Measurements from ENCODE around the gene TCP11L1.

The TCP11L1 gene, protein sequence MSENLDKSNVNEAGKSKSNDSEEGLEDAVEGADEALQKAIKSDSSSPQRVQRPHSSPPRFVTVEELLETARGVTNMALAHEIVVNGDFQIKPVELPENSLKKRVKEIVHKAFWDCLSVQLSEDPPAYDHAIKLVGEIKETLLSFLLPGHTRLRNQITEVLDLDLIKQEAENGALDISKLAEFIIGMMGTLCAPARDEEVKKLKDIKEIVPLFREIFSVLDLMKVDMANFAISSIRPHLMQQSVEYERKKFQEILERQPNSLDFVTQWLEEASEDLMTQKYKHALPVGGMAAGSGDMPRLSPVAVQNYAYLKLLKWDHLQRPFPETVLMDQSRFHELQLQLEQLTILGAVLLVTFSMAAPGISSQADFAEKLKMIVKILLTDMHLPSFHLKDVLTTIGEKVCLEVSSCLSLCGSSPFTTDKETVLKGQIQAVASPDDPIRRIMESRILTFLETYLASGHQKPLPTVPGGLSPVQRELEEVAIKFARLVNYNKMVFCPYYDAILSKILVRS

GRCh38 chr11:33039274-33040032, at the start of gene TCP11L1:
TSS of gene TCP11L1 (plus strand) at chr11:33039572. CDS start at chr11:33043774, 4,202 bp downstream.
- Histone ChIP-seq H3K4me3 (ENCODE audit: low read depth in 1 of 2, low read length in 2 of 2) (peak within 1 kb of the TSS; percentile 70), H3K4me1 (ENCODE audit: insufficient read depth, low read length) (peaks cover 9% of the 10 kb centered on the region), H3K9ac (ENCODE audit: low read length) (peak within 1 kb of the TSS; percentile 86), H3K27me3 (ENCODE audit: control insufficient read depth in 1 of 2, insufficient read depth in 2 of 2, low read length in 2 of 2) (no peaks in the 10 kb centered on the region), H3K27ac (ENCODE audit: low read depth, low read length) (peak within 1 kb of the TSS; percentile 98), H3K9me3 (ENCODE audit: low read length) (no peaks in the 10 kb centered on the region), H3K36me3 (ENCODE audit: insufficient read depth, low read length) (peaks cover 7% of the 10 kb centered on the region)

DNA sequence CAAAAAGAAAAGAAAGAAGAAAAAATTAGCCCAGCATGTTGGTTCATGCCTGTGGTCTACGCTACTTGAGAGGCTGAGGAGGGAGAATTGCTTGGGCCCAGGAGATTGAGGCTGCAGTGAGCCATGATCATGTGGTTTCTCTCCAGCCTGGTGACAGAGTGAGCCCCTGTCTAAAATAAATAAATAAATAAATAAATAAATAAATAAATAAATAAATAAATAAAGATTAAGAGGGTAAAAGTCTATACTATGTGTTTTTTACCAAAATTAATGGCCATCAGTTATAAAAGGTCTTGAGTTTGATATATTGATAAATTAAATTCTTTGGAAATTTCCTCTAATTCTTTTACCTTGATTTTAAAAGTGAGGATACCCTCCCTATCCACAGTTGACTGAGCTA, 48.9 kb upstream of the TCP11L1 start:
- no peaks in the 10 kb centered on the region for H3K36me3 ChIP-seq (ENCODE audit: insufficient read depth, low read length)
- H3K9me3 ChIP-seq (ENCODE audit: low read length), result peaks cover 4% of the 10 kb centered on the region
- no peak overlapping the region for H3K9ac ChIP-seq (ENCODE audit: low read length)
- H3K27ac ChIP-seq (ENCODE audit: low read depth, low read length), result no peak overlapping the region
- no peaks in the 10 kb centered on the region for H3K27me3 ChIP-seq (ENCODE audit: control insufficient read depth in 1 of 2, insufficient read depth in 2 of 2, low read length in 2 of 2)
- H3K4me3 ChIP-seq (ENCODE audit: low read depth in 1 of 2, low read length in 2 of 2), result no peak overlapping the region
- H3K4me1 ChIP-seq (ENCODE audit: insufficient read depth, low read length), result no peaks in the 10 kb centered on the region

DNA sequence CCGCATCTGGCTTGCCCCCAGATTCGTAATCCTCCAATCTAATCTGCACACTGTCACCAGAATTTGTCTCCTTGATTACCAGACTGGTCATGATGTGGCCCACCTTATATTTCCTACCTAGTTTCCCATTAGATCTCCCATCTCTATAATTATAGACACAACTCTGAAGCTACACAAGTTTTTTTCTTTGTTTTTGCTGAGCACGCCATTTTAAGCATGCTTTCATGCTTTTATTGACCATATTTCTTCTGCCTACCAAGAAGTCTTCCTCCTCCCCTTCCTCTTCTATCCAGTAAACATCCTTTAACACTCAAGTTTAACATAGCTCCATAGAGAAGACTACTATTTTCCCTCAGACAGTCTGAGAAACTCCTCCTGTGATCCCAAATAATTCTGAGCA, 47.9 kb upstream of the TCP11L1 start:
- peaks cover 4% of the 10 kb centered on the region for H3K9me3 ChIP-seq (ENCODE audit: low read length)
- no peaks in the 10 kb centered on the region for H3K36me3 ChIP-seq (ENCODE audit: insufficient read depth, low read length)
- no peaks in the 10 kb centered on the region for H3K27me3 ChIP-seq (ENCODE audit: control insufficient read depth in 1 of 2, insufficient read depth in 2 of 2, low read length in 2 of 2)
- no peak overlapping the region for H3K9ac ChIP-seq (ENCODE audit: low read length)
- H3K4me1 ChIP-seq (ENCODE audit: insufficient read depth, low read length), result no peaks in the 10 kb centered on the region
- H3K27ac ChIP-seq (ENCODE audit: low read depth, low read length), result no peak overlapping the region
- H3K4me3 ChIP-seq (ENCODE audit: low read depth in 1 of 2, low read length in 2 of 2), result no peak overlapping the region

- peaks cover 4% of the 10 kb centered on the region for H3K9me3 ChIP-seq (ENCODE audit: low read length)
- no peak overlapping the region for H3K9ac ChIP-seq (ENCODE audit: low read length)
- no peak overlapping the region for H3K27ac ChIP-seq (ENCODE audit: low read depth, low read length)
- H3K27me3 ChIP-seq (ENCODE audit: control insufficient read depth in 1 of 2, insufficient read depth in 2 of 2, low read length in 2 of 2), result no peaks in the 10 kb centered on the region
- no peaks in the 10 kb centered on the region for H3K4me1 ChIP-seq (ENCODE audit: insufficient read depth, low read length)
- no peaks in the 10 kb centered on the region for H3K36me3 ChIP-seq (ENCODE audit: insufficient read depth, low read length)
- H3K4me3 ChIP-seq (ENCODE audit: low read depth in 1 of 2, low read length in 2 of 2), result no peak overlapping the region
Measured at GRCh38 chr11:32991898-32992297, 47.5 kb upstream of the TCP11L1 start.

DNA sequence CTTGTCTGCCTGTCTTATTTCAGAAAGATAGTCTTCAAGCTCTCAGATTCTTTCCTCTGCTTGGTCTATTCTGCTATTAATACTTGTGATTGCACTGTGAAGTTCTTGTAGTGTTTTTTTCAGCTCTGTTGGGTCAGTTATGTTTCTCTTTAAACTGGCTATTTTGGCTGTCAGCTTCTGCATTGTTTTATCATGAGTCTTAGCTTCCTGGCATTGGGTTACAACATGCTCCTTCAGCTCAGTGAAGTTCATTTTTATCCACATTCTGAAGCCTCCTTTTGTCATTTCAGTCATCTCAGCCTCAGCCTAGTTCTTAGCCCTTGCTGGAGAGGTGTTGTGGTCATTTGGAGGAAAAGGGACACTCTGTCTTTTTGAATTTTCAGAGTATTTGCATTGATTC, 39.2 kb upstream of the TCP11L1 start:
- Histone ChIP-seq H3K36me3 (ENCODE audit: insufficient read depth, low read length) (no peaks in the 10 kb centered on the region), H3K27ac (ENCODE audit: low read depth, low read length) (no peak overlapping the region), H3K9me3 (ENCODE audit: low read length) (no peaks in the 10 kb centered on the region), H3K27me3 (ENCODE audit: control insufficient read depth in 1 of 2, insufficient read depth in 2 of 2, low read length in 2 of 2) (no peaks in the 10 kb centered on the region), H3K9ac (ENCODE audit: low read length) (no peak overlapping the region), H3K4me3 (ENCODE audit: low read depth in 1 of 2, low read length in 2 of 2) (no peak overlapping the region), H3K4me1 (ENCODE audit: insufficient read depth, low read length) (no peaks in the 10 kb centered on the region)

GRCh38 chr11:33001281-33001680, 38.1 kb upstream of the TCP11L1 start:
- no peak overlapping the region for H3K27ac ChIP-seq (ENCODE audit: low read depth, low read length)
- H3K9me3 ChIP-seq (ENCODE audit: low read length), result no peaks in the 10 kb centered on the region
- no peaks in the 10 kb centered on the region for H3K27me3 ChIP-seq (ENCODE audit: control insufficient read depth in 1 of 2, insufficient read depth in 2 of 2, low read length in 2 of 2)
- H3K9ac ChIP-seq (ENCODE audit: low read length), result no peak overlapping the region
- H3K4me3 ChIP-seq (ENCODE audit: low read depth in 1 of 2, low read length in 2 of 2), result no peak overlapping the region
- no peaks in the 10 kb centered on the region for H3K4me1 ChIP-seq (ENCODE audit: insufficient read depth, low read length)
- no peaks in the 10 kb centered on the region for H3K36me3 ChIP-seq (ENCODE audit: insufficient read depth, low read length)

DNA sequence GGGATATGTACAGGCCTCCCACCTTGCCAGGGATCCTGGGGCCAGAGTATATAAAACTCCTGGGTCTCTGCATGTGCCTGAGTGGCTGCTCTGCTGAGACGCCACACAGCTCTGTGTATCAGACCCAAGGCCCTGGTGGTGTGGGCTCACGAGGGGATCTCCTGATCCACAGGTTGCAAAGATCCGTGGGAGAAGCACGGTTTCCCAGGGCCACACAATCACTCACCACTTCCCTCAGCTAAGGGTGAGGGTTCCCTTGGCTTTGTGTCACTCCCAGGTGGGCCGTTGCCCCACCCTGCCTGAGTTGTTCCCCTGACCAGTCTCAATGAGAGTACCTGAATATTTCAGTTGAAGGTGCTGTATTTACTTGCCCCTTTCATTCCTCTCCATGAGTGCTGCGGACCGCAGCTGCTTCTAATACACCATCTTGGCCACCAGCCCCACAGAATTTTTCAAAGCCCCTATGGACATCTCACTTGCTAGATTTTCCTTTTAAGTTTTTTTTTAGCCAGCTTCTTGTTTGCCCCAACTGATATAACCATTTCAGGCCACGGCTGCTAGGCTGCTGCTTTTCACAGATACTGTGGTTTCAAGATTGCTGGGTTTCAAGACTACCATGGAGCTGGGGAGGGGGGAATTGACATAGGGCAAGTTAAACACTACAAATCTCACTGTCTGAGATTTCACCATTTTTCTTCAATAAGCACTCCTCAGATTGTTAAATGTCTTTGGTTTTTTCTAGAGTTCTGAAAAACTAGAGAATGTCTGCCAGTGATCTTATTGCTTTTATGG, 37.4 kb upstream of the TCP11L1 start:
- Histone ChIP-seq H3K4me3 (ENCODE audit: low read depth in 1 of 2, low read length in 2 of 2) (no peak overlapping the region), H3K27ac (ENCODE audit: low read depth, low read length) (no peak overlapping the region), H3K27me3 (ENCODE audit: control insufficient read depth in 1 of 2, insufficient read depth in 2 of 2, low read length in 2 of 2) (no peaks in the 10 kb centered on the region), H3K9me3 (ENCODE audit: low read length) (no peaks in the 10 kb centered on the region), H3K9ac (ENCODE audit: low read length) (no peak overlapping the region), H3K36me3 (ENCODE audit: insufficient read depth, low read length) (no peaks in the 10 kb centered on the region), H3K4me1 (ENCODE audit: insufficient read depth, low read length) (no peaks in the 10 kb centered on the region)

DNA sequence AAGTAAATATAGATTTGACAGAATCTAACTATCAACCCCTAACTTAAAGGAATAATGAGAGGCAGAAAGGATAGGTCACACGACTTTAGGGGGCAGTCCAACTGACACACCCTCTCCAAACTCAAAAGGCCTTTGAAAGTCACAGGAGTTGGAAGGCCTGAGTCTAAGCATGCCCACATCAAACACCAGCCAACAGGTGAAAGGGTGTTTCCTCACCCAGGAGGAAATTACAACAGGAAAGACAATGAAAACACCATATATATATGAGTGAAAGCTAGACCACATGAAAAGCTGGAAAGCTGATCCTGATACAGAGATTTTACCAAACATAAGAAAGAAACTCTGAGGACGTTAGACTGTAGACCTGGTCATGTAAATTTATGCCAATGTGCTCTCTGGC, 34.2 kb upstream of the TCP11L1 start:
- no peaks in the 10 kb centered on the region for H3K36me3 ChIP-seq (ENCODE audit: insufficient read depth, low read length)
- H3K4me3 ChIP-seq (ENCODE audit: low read depth in 1 of 2, low read length in 2 of 2), result no peak overlapping the region
- H3K9me3 ChIP-seq (ENCODE audit: low read length), result no peaks in the 10 kb centered on the region
- no peak overlapping the region for H3K9ac ChIP-seq (ENCODE audit: low read length)
- H3K27me3 ChIP-seq (ENCODE audit: control insufficient read depth in 1 of 2, insufficient read depth in 2 of 2, low read length in 2 of 2), result no peaks in the 10 kb centered on the region
- H3K4me1 ChIP-seq (ENCODE audit: insufficient read depth, low read length), result no peaks in the 10 kb centered on the region
- H3K27ac ChIP-seq (ENCODE audit: low read depth, low read length), result no peak overlapping the region

DNA sequence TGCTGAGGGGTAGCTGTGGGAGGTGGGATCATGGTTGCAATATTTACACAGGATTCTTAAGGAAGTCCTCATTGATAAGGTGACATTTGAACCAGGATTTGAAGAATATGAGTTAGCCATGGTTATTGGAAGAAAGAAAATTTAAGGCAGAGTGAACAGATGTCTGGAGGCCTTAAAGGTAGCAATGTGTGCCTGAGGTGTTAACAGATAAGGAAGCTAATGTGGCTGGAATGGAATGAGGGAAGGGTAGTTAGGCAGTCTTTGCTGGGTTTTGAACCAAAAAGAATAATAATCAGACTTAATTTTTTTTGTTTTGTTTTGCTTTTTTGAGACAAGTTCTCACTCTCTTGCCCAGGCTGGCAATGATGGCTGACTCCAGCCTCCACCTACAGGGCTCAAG, 33.4 kb upstream of the TCP11L1 start:
- no peaks in the 10 kb centered on the region for H3K4me1 ChIP-seq (ENCODE audit: insufficient read depth, low read length)
- no peak overlapping the region for H3K4me3 ChIP-seq (ENCODE audit: low read depth in 1 of 2, low read length in 2 of 2)
- H3K27ac ChIP-seq (ENCODE audit: low read depth, low read length), result no peak overlapping the region
- no peak overlapping the region for H3K9ac ChIP-seq (ENCODE audit: low read length)
- H3K36me3 ChIP-seq (ENCODE audit: insufficient read depth, low read length), result no peaks in the 10 kb centered on the region
- no peaks in the 10 kb centered on the region for H3K9me3 ChIP-seq (ENCODE audit: low read length)
- no peaks in the 10 kb centered on the region for H3K27me3 ChIP-seq (ENCODE audit: control insufficient read depth in 1 of 2, insufficient read depth in 2 of 2, low read length in 2 of 2)

DNA sequence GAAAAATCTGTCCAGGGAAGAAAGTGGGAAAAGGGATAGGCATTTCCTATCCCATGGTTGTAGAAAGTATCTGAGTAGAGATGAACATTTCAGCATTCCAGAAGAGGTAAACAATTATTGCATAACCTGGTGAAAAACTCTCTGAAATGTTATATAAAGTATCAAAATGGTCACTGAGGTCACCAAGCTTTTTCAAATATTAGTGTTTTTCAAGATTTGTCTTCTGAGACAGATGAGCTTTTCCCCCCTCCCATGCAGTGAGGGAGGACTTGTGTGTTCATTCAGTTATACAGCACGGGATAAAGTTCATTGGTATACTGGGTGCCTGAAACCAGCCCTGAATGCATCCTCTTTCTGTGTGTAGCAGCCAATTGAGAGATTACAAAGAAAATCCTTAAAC, 25.6 kb upstream of the TCP11L1 start:
- Histone ChIP-seq H3K4me3 (ENCODE audit: low read depth in 1 of 2, low read length in 2 of 2) (no peak overlapping the region), H3K27me3 (ENCODE audit: control insufficient read depth in 1 of 2, insufficient read depth in 2 of 2, low read length in 2 of 2) (no peaks in the 10 kb centered on the region), H3K9ac (ENCODE audit: low read length) (no peak overlapping the region), H3K9me3 (ENCODE audit: low read length) (no peaks in the 10 kb centered on the region), H3K4me1 (ENCODE audit: insufficient read depth, low read length) (peaks cover 17% of the 10 kb centered on the region), H3K27ac (ENCODE audit: low read depth, low read length) (no peak overlapping the region), H3K36me3 (ENCODE audit: insufficient read depth, low read length) (no peaks in the 10 kb centered on the region)
